ENCODE results near the gene EXOC2. TPM values are rescaled to one million over a fixed set of nuclear protein-coding genes. Genes with fewer than 3 reads are reported as not detected.

EXOC2 gene
- total and polyA plus RNA-seq, 2 donors (not counting 1 experiment from before 2014, with no cell fraction given) = 12.2 to 45.0 TPM

GRCh38 chr6:465531-466348, 227.2 kb downstream of the EXOC2 start:
- peaks cover 8% of the 10 kb centered on the region for H3K4me1 Mint-ChIP-seq
- H2AFZ ChIP-seq (ENCODE audit: insufficient read depth, low read depth, low read length, poor library complexity, severe bottlenecking) = no peak overlapping the region
- H3K4me3 Mint-ChIP-seq = no peak overlapping the region
- H3K27me3 ChIP-seq (replicated peaks in 1 of 4; ENCODE audit: control extremely low read depth in 1 of 4, control insufficient read depth in 3 of 4, insufficient read depth in 4 of 4, low read length in 3 of 4) = peaks cover 0 to 14% (median 0%) of the 10 kb centered on the region in 4 experiments
- no peaks in the 10 kb centered on the region for H3K79me2 ChIP-seq (ENCODE audit: control insufficient read depth, insufficient read depth, low read length)
- no peak for DNase-seq
- 84% methylated on average over 20 of the region's 20 CpGs for WGBS (ENCODE audit: insufficient coverage)
- peaks cover 0 to 3% (median 0%) of the 10 kb centered on the region in 3 donors for H3K9me3 ChIP-seq (ENCODE audit: control extremely low read depth in 1 of 3, control insufficient read depth in 2 of 3, insufficient read depth in 1 of 3, low read length in 2 of 3)
- no peaks in the 10 kb centered on the region for H3K36me3 ChIP-seq (replicated peaks in 1 of 2; ENCODE audit: control extremely low read depth in 1 of 2, control insufficient read depth in 1 of 2, extremely low read depth in 1 of 2, insufficient read depth in 2 of 2, low read length in 1 of 2)
- no peak for ATAC-seq (ENCODE audit: low read depth)
- ChIA-PET CTCF (no interaction called here), POLR2A (no interaction called here)
- H3K9ac ChIP-seq (ENCODE audit: low read length) = no peak overlapping the region
- H3K27me3 Mint-ChIP-seq = peaks cover 26% of the 10 kb centered on the region
- H3K9me3 Mint-ChIP-seq (ENCODE audit: insufficient read depth) = no peaks in the 10 kb centered on the region
- H3K4me1 ChIP-seq (ENCODE audit: control insufficient read depth in 2 of 2, insufficient read depth in 2 of 2, low read length in 2 of 2) = peaks cover 3 to 5% of the 10 kb centered on the region in 2 donors
- TF ChIP-seq CTCF (IDR thresholded peaks at IDR 0.05) (no peak), EZH2 (IDR thresholded peaks at IDR 0.05; ENCODE audit: borderline replicate concordance, insufficient read depth, low read depth, low read length, poor library complexity, severe bottlenecking) (no peak)
- H3K4me2 ChIP-seq (replicated peaks; ENCODE audit: low read depth, low read length, poor library complexity, severe bottlenecking) = no peak overlapping the region
- H3K27ac Mint-ChIP-seq = no peak overlapping the region
- intact Hi-C loops (cut with micrococcal nuclease) = no loop called here
- H3K4me3 ChIP-seq (ENCODE audit: control extremely low read depth in 1 of 5, extremely low read depth in 1 of 5, insufficient read depth in 1 of 5, low read depth in 2 of 5, low read length in 4 of 5) = no peak overlapping the region
- no peak overlapping the region for H3K27ac ChIP-seq (ENCODE audit: low read length in 2 of 2)
- no peaks in the 10 kb centered on the region for H4K20me1 ChIP-seq (ENCODE audit: control insufficient read depth, insufficient read depth, low read length, poor library complexity, severe bottlenecking)

- WGBS (ENCODE audit: insufficient coverage) = 88% methylated on average over 4 of the region's 4 CpGs
- H3K36me3 ChIP-seq (replicated peaks in 1 of 2; ENCODE audit: control extremely low read depth in 1 of 2, control insufficient read depth in 1 of 2, extremely low read depth in 1 of 2, insufficient read depth in 2 of 2, low read length in 1 of 2) = no peaks in the 10 kb centered on the region
- TF ChIP-seq CTCF (IDR thresholded peaks at IDR 0.05) (no peak), EZH2 (IDR thresholded peaks at IDR 0.05; ENCODE audit: borderline replicate concordance, insufficient read depth, low read depth, low read length, poor library complexity, severe bottlenecking) (no peak)
- no peak overlapping the region for H2AFZ ChIP-seq (ENCODE audit: insufficient read depth, low read depth, low read length, poor library complexity, severe bottlenecking)
- Mint-ChIP-seq H3K4me3 (no peak overlapping the region), H3K4me1 (no peaks in the 10 kb centered on the region), H3K27me3 (no peaks in the 10 kb centered on the region), H3K9me3 (ENCODE audit: insufficient read depth) (peaks cover 2% of the 10 kb centered on the region), H3K27ac (no peak overlapping the region)
- H3K27ac ChIP-seq (ENCODE audit: low read length in 2 of 2) = no peak overlapping the region
- CTCF ChIA-PET = no interaction called here
- no peaks in the 10 kb centered on the region for H3K27me3 ChIP-seq (replicated peaks in 1 of 4; ENCODE audit: control extremely low read depth in 1 of 4, control insufficient read depth in 3 of 4, insufficient read depth in 4 of 4, low read length in 3 of 4)
- no peak overlapping the region for H3K4me3 ChIP-seq (ENCODE audit: control extremely low read depth in 1 of 5, extremely low read depth in 1 of 5, insufficient read depth in 1 of 5, low read depth in 2 of 5, low read length in 4 of 5)
- no peaks in the 10 kb centered on the region for H4K20me1 ChIP-seq (ENCODE audit: control insufficient read depth, insufficient read depth, low read length, poor library complexity, severe bottlenecking)
- no peaks in the 10 kb centered on the region for H3K4me1 ChIP-seq (ENCODE audit: control insufficient read depth in 2 of 2, insufficient read depth in 2 of 2, low read length in 2 of 2)
- no peaks in the 10 kb centered on the region for H3K79me2 ChIP-seq (ENCODE audit: control insufficient read depth, insufficient read depth, low read length)
- intact Hi-C loops (cut with micrococcal nuclease) = no loop called here
- no peak overlapping the region for H3K4me2 ChIP-seq (replicated peaks; ENCODE audit: low read depth, low read length, poor library complexity, severe bottlenecking)
- DNase-seq (no peak), ATAC-seq (ENCODE audit: low read depth) (no peak)
- H3K9ac ChIP-seq (ENCODE audit: low read length) = no peak overlapping the region
- POLR2A ChIA-PET = no interaction called here
- H3K9me3 ChIP-seq (ENCODE audit: control extremely low read depth in 1 of 3, control insufficient read depth in 2 of 3, insufficient read depth in 1 of 3, low read length in 2 of 3) = no peaks in the 10 kb centered on the region
Observed at GRCh38 chr6:456887-457286, 236.1 kb downstream of the EXOC2 start.

Data from B cell (primary cell).